HL-60 (cell line): ENCODE results near the gene HIVEP1.

Source experiments
- CTCF ChIP-seq: IDR thresholded peaks from one replicate; pipeline ENCODE4 v1.5.1; 2011; ENCODE audit warnings: low read length, control low read depth, inconsistent platforms; ENCODE audit not compliant: insufficient read depth
- GABPA ChIP-seq: IDR thresholded peaks from 2 replicates; pipeline ENCODE4 v1.6.1; 2012; ENCODE audit warnings: low read depth

- TF ChIP-seq CTCF, result no peak
- no peak for TF ChIP-seq GABPA
Observed at GRCh38 chr6:11996751-11997150, 15.4 kb upstream of the HIVEP1 start.
